IPS DF 6.9 (cell line): ENCODE data around the gene PPM1E.

ENCODE experiments used
- DNase-seq: peaks from one replicate; pipeline ENCODE4 v3.0.0-alpha.2; 2013; ENCODE audit warnings: low read depth, low spot score
- H3K27ac ChIP-seq: one replicate; pipeline ENCODE4 v1.5.1; 2013; ENCODE audit warnings: low read length, control low read depth
- H3K27me3 ChIP-seq: 2 replicates; pipeline ENCODE4 v1.6.1; 2013; ENCODE audit warnings: mild to moderate bottlenecking, low read length; ENCODE audit not compliant: control insufficient read depth, insufficient read depth
- H3K36me3 ChIP-seq: 2 replicates; pipeline ENCODE4 v1.6.1; 2013; ENCODE audit warnings: low read length; ENCODE audit not compliant: control insufficient read depth, insufficient read depth
- H3K4me1 ChIP-seq: 2 replicates; pipeline ENCODE4 v1.6.1; 2013; ENCODE audit warnings: low read length; ENCODE audit not compliant: control insufficient read depth, insufficient read depth
- H3K4me3 ChIP-seq: 2 replicates; pipeline ENCODE4 v1.5.1; 2013; ENCODE audit warnings: mild to moderate bottlenecking, low read length
- H3K9me3 ChIP-seq: 2 replicates; pipeline ENCODE4 v1.6.1; 2013; ENCODE audit warnings: low read length, inconsistent platforms; ENCODE audit not compliant: control insufficient read depth, insufficient read depth
- WGBS: extraction: QIAGEN DNeasy Blood & Tissue Kit; methylation state at CpG from one replicate; pipeline ENCODE4 v1.1.7; 2013; ENCODE audit warnings: mixed read lengths, missing lambda C conversion rate; ENCODE audit not compliant: insufficient read length, insufficient coverage; 5-methylcytosine and 5-hydroxymethylcytosine counted together

The PPM1E gene

GRCh38 chr17:59003860-59004259 is 248.2 kb downstream of the PPM1E start:
- DNase-seq, result no peak
- Histone ChIP-seq H3K9me3 (no peaks in the 10 kb centered on the region), H3K4me1 (no peaks in the 10 kb centered on the region), H3K36me3 (no peaks in the 10 kb centered on the region), H3K27me3 (no peaks in the 10 kb centered on the region), H3K27ac (no peak overlapping the region), H3K4me3 (no peak overlapping the region)
- WGBS, result no CpG with 5 or more reads among the region's 1 CpG

- H3K4me1 ChIP-seq, result no peaks in the 10 kb centered on the region
- WGBS, result no CpG with 5 or more reads among the region's 4 CpGs
- H3K27me3 ChIP-seq, result no peaks in the 10 kb centered on the region
- H3K27ac ChIP-seq, result no peak overlapping the region
- H3K36me3 ChIP-seq, result no peaks in the 10 kb centered on the region
- H3K4me3 ChIP-seq, result no peak overlapping the region
- DNase-seq, result peak; percentile 43
- H3K9me3 ChIP-seq, result no peaks in the 10 kb centered on the region
Measured at GRCh38 chr17:59004338-59005111, 248.9 kb downstream of the PPM1E start.

GRCh38 chr17:59007995-59008394 is 252.3 kb downstream of the PPM1E start:
- DNase-seq, result no peak

GRCh38 chr17:59008737-59009136 is 253.1 kb downstream of the PPM1E start:
- no peaks in the 10 kb centered on the region for H3K4me1 ChIP-seq
- no peaks in the 10 kb centered on the region for H3K9me3 ChIP-seq
- H3K27ac ChIP-seq, result no peak overlapping the region
- no CpG with 5 or more reads among the region's 2 CpGs for WGBS
- no peak for DNase-seq
- H3K4me3 ChIP-seq, result no peak overlapping the region
- no peaks in the 10 kb centered on the region; the same call in 1 of the 2 replicates for H3K36me3 ChIP-seq
- H3K27me3 ChIP-seq, result no peaks in the 10 kb centered on the region

More at GRCh38 chr17:59007995-59008394, 252.3 kb downstream of the PPM1E start:
- Histone ChIP-seq H3K36me3 (no peaks in the 10 kb centered on the region; the same call in 1 of the 2 replicates), H3K4me1 (no peaks in the 10 kb centered on the region), H3K27me3 (no peaks in the 10 kb centered on the region), H3K4me3 (no peak overlapping the region), H3K9me3 (no peaks in the 10 kb centered on the region), H3K27ac (no peak overlapping the region)
- no CpG with 5 or more reads among the region's 2 CpGs for WGBS

GRCh38 chr17:59010026-59010425 is 254.4 kb downstream of the PPM1E start:
- Histone ChIP-seq H3K4me1 (no peaks in the 10 kb centered on the region), H3K27ac (no peak overlapping the region), H3K36me3 (no peaks in the 10 kb centered on the region; the same call in 1 of the 2 replicates), H3K9me3 (no peaks in the 10 kb centered on the region), H3K27me3 (no peaks in the 10 kb centered on the region), H3K4me3 (no peak overlapping the region)
- no peak for DNase-seq
- no CpG with 5 or more reads among the region's 2 CpGs for WGBS

GRCh38 chr17:59011975-59012374 is 256.3 kb downstream of the PPM1E start:
- WGBS, result no CpG with 5 or more reads among the region's 2 CpGs
- no peak for DNase-seq
- Histone ChIP-seq H3K36me3 (no peaks in the 10 kb centered on the region; the same call in 1 of the 2 replicates), H3K27me3 (no peaks in the 10 kb centered on the region), H3K27ac (no peak overlapping the region), H3K9me3 (no peaks in the 10 kb centered on the region), H3K4me1 (no peaks in the 10 kb centered on the region), H3K4me3 (no peak overlapping the region)

GRCh38 chr17:59018019-59018418 is 262.4 kb downstream of the PPM1E start:
- no CpG with 5 or more reads among the region's 1 CpG for WGBS
- H3K36me3 ChIP-seq, result no peaks in the 10 kb centered on the region
- no peak overlapping the region for H3K27ac ChIP-seq
- no peaks in the 10 kb centered on the region for H3K9me3 ChIP-seq
- DNase-seq, result no peak
- no peaks in the 10 kb centered on the region for H3K4me1 ChIP-seq
- no peak overlapping the region for H3K4me3 ChIP-seq
- no peaks in the 10 kb centered on the region for H3K27me3 ChIP-seq

- no CpG with 5 or more reads among the region's 2 CpGs for WGBS
- no peak overlapping the region for H3K4me3 ChIP-seq
Measured at GRCh38 chr17:59024916-59025315, 269.3 kb downstream of the PPM1E start.

GRCh38 chr17:59026176-59026939 is 270.7 kb downstream of the PPM1E start:
- WGBS, result no CpG with 5 or more reads among the region's 1 CpG
- Histone ChIP-seq H3K4me1 (no peaks in the 10 kb centered on the region), H3K9me3 (no peaks in the 10 kb centered on the region), H3K27ac (no peak overlapping the region), H3K36me3 (peaks cover 5% of the 10 kb centered on the region; the same call in 1 of the 2 replicates), H3K4me3 (no peak overlapping the region), H3K27me3 (no peaks in the 10 kb centered on the region)
- no peak for DNase-seq

More at GRCh38 chr17:59024916-59025315, 269.3 kb downstream of the PPM1E start:
- H3K9me3 ChIP-seq, result no peaks in the 10 kb centered on the region
- DNase-seq, result no peak
- H3K4me1 ChIP-seq, result no peaks in the 10 kb centered on the region
- H3K36me3 ChIP-seq, result peaks cover 5% of the 10 kb centered on the region; the same call in 1 of the 2 replicates
- H3K27me3 ChIP-seq, result no peaks in the 10 kb centered on the region
- no peak overlapping the region for H3K27ac ChIP-seq

- H3K27me3 ChIP-seq, result no peaks in the 10 kb centered on the region
- no peak for DNase-seq
- peaks cover 5% of the 10 kb centered on the region; the same call in 1 of the 2 replicates for H3K36me3 ChIP-seq
- no peak overlapping the region for H3K27ac ChIP-seq
- H3K9me3 ChIP-seq, result no peaks in the 10 kb centered on the region
- no peak overlapping the region for H3K4me3 ChIP-seq
- no peaks in the 10 kb centered on the region for H3K4me1 ChIP-seq
- no CpG with 5 or more reads among the region's 4 CpGs for WGBS
Measured at GRCh38 chr17:59027750-59028149, 272.1 kb downstream of the PPM1E start.
